Progenitor cell of endocrine pancreas (in vitro differentiated cells): ENCODE results near the gene EPHA5. TPM values are rescaled to one million over a fixed set of nuclear protein-coding genes. Genes with fewer than 3 reads are reported as not detected.

Experiments
- DNase-seq: peaks from one replicate; pipeline ENCODE4 v3.0.0; 2021; ENCODE audit warnings: low spot score; ENCODE audit not compliant: unreplicated experiment
- H3K27ac Mint-ChIP-seq: 2 replicates; pipeline ENCODE4 v1.8.0; 2021; ENCODE audit warnings: mild to moderate bottlenecking, moderate library complexity, mixed read lengths
- H3K27me3 Mint-ChIP-seq: 2 replicates; pipeline ENCODE4 v1.8.0; 2021; ENCODE audit warnings: mixed read lengths
- H3K36me3 Mint-ChIP-seq: 2 replicates; pipeline ENCODE4 v1.8.0; 2022; ENCODE audit warnings: mixed read lengths; ENCODE audit not compliant: insufficient read depth
- H3K4me1 Mint-ChIP-seq: 2 replicates; pipeline ENCODE4 v1.8.0; 2021; ENCODE audit warnings: low read depth, mixed read lengths
- H3K4me3 Mint-ChIP-seq: 2 replicates; pipeline ENCODE4 v1.8.0; 2021; ENCODE audit warnings: low read depth, mild to moderate bottlenecking, moderate library complexity, mixed read lengths
- H3K9me3 Mint-ChIP-seq: 2 replicates; pipeline ENCODE4 v1.8.0; 2021; ENCODE audit warnings: low read depth, mixed read lengths
- CTCF ChIP-seq: fragments of 200-600 bp; sonication (generic); IDR thresholded peaks from one replicate; pipeline ENCODE4 v1.5.0; 2021; ENCODE audit warnings: antibody characterized with exemption, mild to moderate bottlenecking; ENCODE audit not compliant: unreplicated experiment
- total RNA-seq: library from RNA; stranded (reverse); gene quantifications from 2 replicates; pipeline ENCODE4 v1.2.1, GENCODE V29; 2021

EPHA5 gene
- total RNA-seq, 1 donor from 2014 or later = not detected

GRCh38 chr4:65600656-65601055 lies 69.6 kb downstream of the EPHA5 start:
- Mint-ChIP-seq H3K27me3 (no peaks in the 10 kb centered on the region), H3K27ac (no peak overlapping the region), H3K4me1 (no peaks in the 10 kb centered on the region), H3K4me3 (no peak overlapping the region), H3K9me3 (no peaks in the 10 kb centered on the region), H3K36me3 (no peaks in the 10 kb centered on the region)
- TF ChIP-seq CTCF = no peak
- no peak for DNase-seq

GRCh38 chr4:65599340-65599739 lies 70.9 kb downstream of the EPHA5 start:
- Mint-ChIP-seq H3K4me1 (no peaks in the 10 kb centered on the region), H3K27me3 (no peaks in the 10 kb centered on the region), H3K4me3 (no peak overlapping the region), H3K9me3 (no peaks in the 10 kb centered on the region), H3K36me3 (no peaks in the 10 kb centered on the region), H3K27ac (no peak overlapping the region)
- DNase-seq = no peak
- TF ChIP-seq CTCF = no peak

- H3K4me3 Mint-ChIP-seq = no peak overlapping the region
- no peaks in the 10 kb centered on the region for H3K36me3 Mint-ChIP-seq
Observed at GRCh38 chr4:65597697-65598096, 72.6 kb downstream of the EPHA5 start.

GRCh38 chr4:65592089-65592488 lies 78.2 kb downstream of the EPHA5 start:
- TF ChIP-seq CTCF = no peak
- H3K4me1 Mint-ChIP-seq = peaks cover 1% of the 10 kb centered on the region
- no peak overlapping the region for H3K4me3 Mint-ChIP-seq
- H3K9me3 Mint-ChIP-seq = no peaks in the 10 kb centered on the region
- H3K36me3 Mint-ChIP-seq = no peaks in the 10 kb centered on the region
- DNase-seq = no peak
- H3K27ac Mint-ChIP-seq = no peak overlapping the region
- peaks cover 3% of the 10 kb centered on the region for H3K27me3 Mint-ChIP-seq

More at GRCh38 chr4:65597697-65598096, 72.6 kb downstream of the EPHA5 start:
- Mint-ChIP-seq H3K4me1 (no peaks in the 10 kb centered on the region), H3K9me3 (no peaks in the 10 kb centered on the region), H3K27ac (no peak overlapping the region), H3K27me3 (no peaks in the 10 kb centered on the region)
- TF ChIP-seq CTCF = no peak
- DNase-seq = no peak

GRCh38 chr4:65589921-65590320 lies 80.4 kb downstream of the EPHA5 start:
- no peak for TF ChIP-seq CTCF
- Mint-ChIP-seq H3K4me3 (no peak overlapping the region), H3K36me3 (no peaks in the 10 kb centered on the region), H3K4me1 (peaks cover 1% of the 10 kb centered on the region), H3K9me3 (no peaks in the 10 kb centered on the region), H3K27me3 (peaks cover 3% of the 10 kb centered on the region), H3K27ac (no peak overlapping the region)
- DNase-seq = no peak

- Mint-ChIP-seq H3K9me3 (no peaks in the 10 kb centered on the region), H3K4me1 (peaks cover 1% of the 10 kb centered on the region), H3K4me3 (no peak overlapping the region), H3K36me3 (no peaks in the 10 kb centered on the region), H3K27me3 (peaks cover 3% of the 10 kb centered on the region), H3K27ac (no peak overlapping the region)
- no peak for DNase-seq
- no peak for TF ChIP-seq CTCF
Observed at GRCh38 chr4:65589331-65589730, 81.0 kb downstream of the EPHA5 start.
